Germinal center (tissue), 1 donor: ENCODE results near the gene PPP4R1.

Source experiments
- DNase-seq: peaks from one replicate; pipeline ENCODE4 v3.0.0; 2012; ENCODE audit warnings: mixed read lengths, low spot score

The PPP4R1 gene

DNA sequence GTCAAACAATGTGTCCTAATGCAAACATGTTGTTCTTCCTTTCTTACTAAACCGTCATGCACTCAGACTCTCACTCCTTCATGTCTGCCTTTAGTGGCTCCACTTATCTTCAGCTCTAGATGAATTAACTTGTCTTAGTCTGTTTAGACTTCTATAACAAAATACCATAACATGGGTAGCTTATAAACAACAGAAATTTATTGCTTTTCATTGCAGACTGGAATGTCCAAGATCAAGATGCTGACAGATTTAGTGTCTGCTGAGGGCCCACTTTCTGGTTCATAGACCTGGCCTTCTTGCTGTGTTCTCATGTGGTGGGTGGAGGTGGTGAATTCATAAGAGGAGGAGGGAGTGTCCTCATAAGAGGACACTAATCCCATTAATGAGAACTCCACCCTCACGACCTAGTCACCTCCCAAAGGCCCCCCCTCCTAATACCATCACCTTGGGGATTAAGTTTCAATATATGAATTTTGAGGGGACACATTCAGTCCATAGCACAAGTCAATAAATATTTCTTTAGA, 106.7 kb downstream of the PPP4R1 start:
- no peak for DNase-seq

DNA sequence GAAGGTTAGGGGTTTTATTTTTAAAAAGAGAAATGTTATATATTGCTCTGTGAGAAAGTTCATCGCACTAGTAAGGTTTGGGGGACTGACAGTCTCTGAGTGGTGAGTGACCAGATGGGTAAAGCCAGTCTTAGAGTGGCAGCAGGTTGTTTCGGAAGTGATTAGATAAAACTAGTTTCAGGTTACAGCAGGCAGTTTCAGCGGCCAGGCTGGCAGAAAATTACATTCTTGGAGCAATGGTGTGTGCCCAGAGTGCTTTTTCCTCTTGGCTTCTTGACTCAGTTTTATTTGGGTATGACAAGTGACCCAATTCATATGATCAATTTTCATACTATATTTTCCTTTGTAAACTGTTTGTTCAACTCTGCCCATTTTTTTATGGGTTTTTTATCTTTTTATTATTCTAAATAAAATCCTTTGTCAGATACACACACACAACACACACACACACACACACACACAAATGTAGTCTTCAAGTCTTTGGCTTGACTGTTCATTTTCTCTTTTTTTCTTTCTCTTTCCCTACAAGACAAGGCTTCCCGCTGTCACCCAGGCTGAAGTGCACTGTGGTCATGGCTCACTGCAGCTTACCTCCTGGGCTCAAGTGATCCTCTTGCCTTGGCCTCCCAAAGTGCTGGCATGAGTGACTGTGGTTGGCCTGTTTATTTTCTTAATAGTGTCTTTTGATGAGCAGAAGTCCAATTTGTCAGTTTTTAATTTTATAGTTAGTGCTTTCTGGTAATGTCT, 108.1 kb downstream of the PPP4R1 start:
- DNase-seq = no peak
